HFFc6 (cell line): Measurements from ENCODE around the gene RIOK1. TPM values are rescaled to one million over a fixed set of nuclear protein-coding genes. Genes with fewer than 3 reads are reported as not detected.

Experiments
- DNase-seq: peaks from one replicate; pipeline ENCODE4 v3.0.0-alpha.2; 2018
- H3K27ac Mint-ChIP-seq: 2 replicates; pipeline ENCODE4 v1.8.0; 2020; ENCODE audit warnings: mild to moderate bottlenecking, mixed read lengths
- H3K27me3 Mint-ChIP-seq: 2 replicates; pipeline ENCODE4 v1.8.0; 2021; ENCODE audit warnings: mild to moderate bottlenecking, moderate library complexity, mixed read lengths; ENCODE audit not compliant: insufficient read depth
- H3K36me3 Mint-ChIP-seq: 2 replicates; pipeline ENCODE4 v1.8.0; 2021; ENCODE audit warnings: low read depth, mixed read lengths
- H3K4me1 Mint-ChIP-seq: 2 replicates; pipeline ENCODE4 v1.8.0; 2020; ENCODE audit warnings: low read depth, mixed read lengths
- H3K4me3 Mint-ChIP-seq: 2 replicates; pipeline ENCODE4 v1.8.0; 2020; ENCODE audit warnings: mild to moderate bottlenecking, moderate library complexity, mixed read lengths
- H3K9me3 Mint-ChIP-seq: 2 replicates; pipeline ENCODE4 v1.8.0; 2020; ENCODE audit warnings: mild to moderate bottlenecking, mixed read lengths
- total RNA-seq, 6 experiments: library from RNA; stranded (reverse); fragmentation: NEBNext Ultra II Directional; extraction: Animal tissue kit (Norgen Biotek cat#: 25700); gene quantifications; 2 replicates in 1 of 6; 3 replicates in 5 of 6; pipeline ENCODE4 v1.2.3, GENCODE V29; 2021
- TF ChIP-seq, protein P1 (sequence below): fragments of 200-600 bp; sonication (generic); IDR thresholded peaks from 2 replicates; pipeline ENCODE4 v1.5.0; 2021; ENCODE audit warnings: antibody characterized with exemption, mild to moderate bottlenecking

RIOK1 gene
- total RNA-seq, 6 experiments from 2014 or later: 16.6 to 19.5 (median 17.8) TPM

DNA sequence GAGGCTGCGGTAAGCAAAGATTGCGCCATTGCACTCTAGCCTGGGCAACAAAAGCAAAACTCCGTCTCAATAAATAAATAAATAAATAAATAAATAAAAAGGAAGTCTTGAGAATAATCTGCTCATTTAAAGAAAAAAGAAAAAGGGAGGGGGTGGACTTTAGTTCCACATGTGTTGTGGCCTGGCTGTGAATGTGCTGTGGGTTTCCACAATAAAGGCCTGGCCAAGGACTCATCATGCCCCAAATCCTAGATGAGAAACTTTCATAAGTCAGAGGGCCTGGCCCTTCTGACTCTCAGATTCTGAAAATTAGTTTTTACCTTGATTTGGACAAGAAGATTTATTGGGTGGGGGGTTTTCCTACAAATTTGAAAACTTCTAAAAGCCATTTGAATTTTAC, 48.4 kb downstream of the RIOK1 start:
- peaks cover 12% of the 10 kb centered on the region for H3K36me3 Mint-ChIP-seq
- H3K4me1 Mint-ChIP-seq: peaks cover 22% of the 10 kb centered on the region
- TF ChIP-seq, protein P1, sequence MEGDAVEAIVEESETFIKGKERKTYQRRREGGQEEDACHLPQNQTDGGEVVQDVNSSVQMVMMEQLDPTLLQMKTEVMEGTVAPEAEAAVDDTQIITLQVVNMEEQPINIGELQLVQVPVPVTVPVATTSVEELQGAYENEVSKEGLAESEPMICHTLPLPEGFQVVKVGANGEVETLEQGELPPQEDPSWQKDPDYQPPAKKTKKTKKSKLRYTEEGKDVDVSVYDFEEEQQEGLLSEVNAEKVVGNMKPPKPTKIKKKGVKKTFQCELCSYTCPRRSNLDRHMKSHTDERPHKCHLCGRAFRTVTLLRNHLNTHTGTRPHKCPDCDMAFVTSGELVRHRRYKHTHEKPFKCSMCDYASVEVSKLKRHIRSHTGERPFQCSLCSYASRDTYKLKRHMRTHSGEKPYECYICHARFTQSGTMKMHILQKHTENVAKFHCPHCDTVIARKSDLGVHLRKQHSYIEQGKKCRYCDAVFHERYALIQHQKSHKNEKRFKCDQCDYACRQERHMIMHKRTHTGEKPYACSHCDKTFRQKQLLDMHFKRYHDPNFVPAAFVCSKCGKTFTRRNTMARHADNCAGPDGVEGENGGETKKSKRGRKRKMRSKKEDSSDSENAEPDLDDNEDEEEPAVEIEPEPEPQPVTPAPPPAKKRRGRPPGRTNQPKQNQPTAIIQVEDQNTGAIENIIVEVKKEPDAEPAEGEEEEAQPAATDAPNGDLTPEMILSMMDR: no peak
- peaks cover 5% of the 10 kb centered on the region; the same call in 1 of the 2 replicates for H3K27me3 Mint-ChIP-seq
- H3K4me3 Mint-ChIP-seq: no peak overlapping the region
- no peak for DNase-seq
- H3K9me3 Mint-ChIP-seq: peaks cover 11% of the 10 kb centered on the region
- no peak overlapping the region for H3K27ac Mint-ChIP-seq

DNA sequence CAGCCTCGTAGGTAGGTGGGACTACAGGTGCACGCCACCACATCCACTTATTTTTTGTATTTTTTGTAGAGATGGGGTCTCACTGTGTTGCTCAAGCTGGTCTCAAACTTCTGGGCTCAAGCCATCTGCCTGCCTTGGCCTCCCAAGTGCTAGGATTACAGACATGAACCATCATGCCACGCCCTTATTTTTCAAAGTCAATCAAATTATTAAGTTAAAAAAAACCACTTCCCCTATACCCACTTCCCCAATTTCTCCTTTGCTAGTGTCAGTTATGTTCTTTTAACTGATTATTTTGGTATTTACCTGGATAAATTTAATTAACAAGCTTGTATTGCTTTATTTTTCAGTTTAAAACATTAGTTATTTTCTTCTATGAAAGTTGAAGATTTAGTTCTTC, 49.6 kb downstream of the RIOK1 start:
- no peak for DNase-seq
- no peak overlapping the region; the same call in 1 of the 2 replicates for H3K27ac Mint-ChIP-seq
- H3K4me1 Mint-ChIP-seq: peaks cover 21% of the 10 kb centered on the region
- no peak overlapping the region for H3K4me3 Mint-ChIP-seq
- H3K27me3 Mint-ChIP-seq: peaks cover 5% of the 10 kb centered on the region; the same call in 1 of the 2 replicates
- peaks cover 11% of the 10 kb centered on the region for H3K9me3 Mint-ChIP-seq
- H3K36me3 Mint-ChIP-seq: peaks cover 12% of the 10 kb centered on the region
- TF ChIP-seq, protein P1: no peak

DNA sequence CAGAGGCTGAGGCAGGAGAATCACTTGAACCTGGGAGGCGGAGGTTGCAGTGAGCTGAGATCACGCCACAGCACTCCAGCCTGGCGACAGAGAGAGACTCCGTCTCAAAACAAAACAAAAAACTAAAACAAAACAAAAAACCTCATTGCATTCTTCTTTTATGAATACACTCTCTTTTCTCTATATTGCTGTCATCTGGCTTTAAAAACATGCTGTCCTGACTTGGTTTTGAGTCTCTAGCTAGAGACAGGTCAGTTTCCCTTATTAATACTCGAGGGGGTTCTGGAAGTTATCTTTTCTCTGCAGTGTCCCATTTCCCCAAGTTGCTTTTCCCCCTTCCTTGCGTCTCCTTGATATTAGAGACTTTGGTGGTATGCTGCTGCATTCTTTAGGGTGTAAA, 50.9 kb downstream of the RIOK1 start:
- Mint-ChIP-seq H3K36me3 (peaks cover 12% of the 10 kb centered on the region), H3K27ac (no peak overlapping the region), H3K9me3 (peaks cover 11% of the 10 kb centered on the region), H3K27me3 (peaks cover 5% of the 10 kb centered on the region; the same call in 1 of the 2 replicates), H3K4me1 (peaks cover 29% of the 10 kb centered on the region), H3K4me3 (peak overlapping the region; percentile 53; the same call in 1 of the 2 replicates)
- TF ChIP-seq, protein P1: no peak
- peak; percentile 24 for DNase-seq

DNA sequence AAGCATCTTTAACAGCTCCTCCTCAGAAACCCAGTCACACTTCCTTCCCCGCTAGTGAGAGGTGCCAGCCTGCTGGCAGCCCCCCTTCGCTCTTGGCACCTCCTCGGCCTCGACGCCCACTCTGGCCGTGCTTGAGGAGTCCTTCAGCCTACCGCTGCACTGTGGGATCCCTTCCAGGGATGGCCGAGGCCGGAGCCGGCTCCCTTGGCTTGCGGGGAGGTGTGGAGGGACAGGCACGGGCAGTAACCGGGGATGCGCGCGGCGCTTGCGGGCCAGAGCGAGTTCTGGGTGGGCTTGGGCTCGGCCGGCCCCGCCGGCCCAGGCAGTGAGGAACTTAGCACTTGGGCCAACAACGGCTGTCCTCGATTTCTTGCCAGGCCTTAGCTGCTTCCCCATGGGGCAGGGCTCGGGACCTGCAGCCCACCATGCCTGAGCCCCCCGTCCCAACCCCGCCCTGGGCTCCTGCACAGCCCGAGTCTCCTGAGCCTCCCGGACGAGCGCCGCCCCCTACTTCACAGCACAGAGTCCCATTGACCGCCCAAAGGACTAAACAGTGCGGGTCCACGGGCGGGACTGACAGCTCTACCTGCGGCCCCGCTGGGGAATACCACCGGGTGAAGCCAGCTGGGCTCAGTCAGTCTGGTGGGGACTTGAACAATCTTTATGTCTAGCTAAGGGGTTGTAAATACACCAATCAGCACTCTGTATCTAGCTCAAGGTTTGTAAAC, 51.6 kb downstream of the RIOK1 start:
- peak overlapping the region; percentile 53; the same call in 1 of the 2 replicates for H3K4me3 Mint-ChIP-seq
- peaks cover 12% of the 10 kb centered on the region for H3K36me3 Mint-ChIP-seq
- peaks cover 11% of the 10 kb centered on the region for H3K9me3 Mint-ChIP-seq
- DNase-seq: no peak
- H3K27me3 Mint-ChIP-seq: peaks cover 5% of the 10 kb centered on the region; the same call in 1 of the 2 replicates
- TF ChIP-seq, protein P1: no peak
- H3K27ac Mint-ChIP-seq: no peak overlapping the region
- peaks cover 37% of the 10 kb centered on the region for H3K4me1 Mint-ChIP-seq

DNA sequence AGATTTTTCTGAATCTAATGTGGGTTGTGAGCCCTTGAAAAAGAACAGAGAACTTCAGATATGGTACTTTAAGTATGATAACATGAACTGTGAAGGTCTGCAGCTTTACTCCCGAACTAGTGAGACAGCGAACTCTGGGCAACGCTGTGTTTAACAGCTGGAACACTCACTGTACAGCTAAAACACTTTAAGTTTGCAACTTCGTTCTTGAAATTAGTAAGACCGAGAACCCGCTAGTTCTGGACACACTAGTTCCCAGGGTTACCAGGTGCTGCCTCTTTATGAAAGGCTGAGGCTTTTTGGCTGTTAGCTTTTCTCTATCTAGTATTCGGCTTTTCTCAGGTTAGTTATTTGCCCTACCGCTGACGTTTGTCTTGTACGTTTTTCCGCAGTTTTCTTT, 52.9 kb downstream of the RIOK1 start:
- H3K4me3 Mint-ChIP-seq: no peak overlapping the region
- no peak overlapping the region for H3K27ac Mint-ChIP-seq
- TF ChIP-seq, protein P1: no peak
- H3K9me3 Mint-ChIP-seq: peaks cover 11% of the 10 kb centered on the region
- peaks cover 12% of the 10 kb centered on the region for H3K36me3 Mint-ChIP-seq
- peaks cover 48% of the 10 kb centered on the region for H3K4me1 Mint-ChIP-seq
- DNase-seq: no peak
- peaks cover 11% of the 10 kb centered on the region; the same call in 1 of the 2 replicates for H3K27me3 Mint-ChIP-seq
